ENCODE measurements around the gene ME2.

GRCh38 chr18:50989711-50990110, 110.8 kb downstream of the ME2 start:
- TF ChIP-seq EP300 (IDR thresholded peaks at IDR 0.05; ENCODE audit: low read length) (no peak), LCOR (CRISPR knock-in tag; IDR thresholded peaks at IDR 0.05) (no peak), BRF1 (IDR thresholded peaks at IDR 0.05; ENCODE audit: borderline replicate concordance, extremely low read depth, insufficient read length) (no peak), GABPA (tag; conservative IDR thresholded peaks at IDR 0.05; ENCODE audit: low read depth) (no peak)
- TF ChIP-seq, protein P1, sequence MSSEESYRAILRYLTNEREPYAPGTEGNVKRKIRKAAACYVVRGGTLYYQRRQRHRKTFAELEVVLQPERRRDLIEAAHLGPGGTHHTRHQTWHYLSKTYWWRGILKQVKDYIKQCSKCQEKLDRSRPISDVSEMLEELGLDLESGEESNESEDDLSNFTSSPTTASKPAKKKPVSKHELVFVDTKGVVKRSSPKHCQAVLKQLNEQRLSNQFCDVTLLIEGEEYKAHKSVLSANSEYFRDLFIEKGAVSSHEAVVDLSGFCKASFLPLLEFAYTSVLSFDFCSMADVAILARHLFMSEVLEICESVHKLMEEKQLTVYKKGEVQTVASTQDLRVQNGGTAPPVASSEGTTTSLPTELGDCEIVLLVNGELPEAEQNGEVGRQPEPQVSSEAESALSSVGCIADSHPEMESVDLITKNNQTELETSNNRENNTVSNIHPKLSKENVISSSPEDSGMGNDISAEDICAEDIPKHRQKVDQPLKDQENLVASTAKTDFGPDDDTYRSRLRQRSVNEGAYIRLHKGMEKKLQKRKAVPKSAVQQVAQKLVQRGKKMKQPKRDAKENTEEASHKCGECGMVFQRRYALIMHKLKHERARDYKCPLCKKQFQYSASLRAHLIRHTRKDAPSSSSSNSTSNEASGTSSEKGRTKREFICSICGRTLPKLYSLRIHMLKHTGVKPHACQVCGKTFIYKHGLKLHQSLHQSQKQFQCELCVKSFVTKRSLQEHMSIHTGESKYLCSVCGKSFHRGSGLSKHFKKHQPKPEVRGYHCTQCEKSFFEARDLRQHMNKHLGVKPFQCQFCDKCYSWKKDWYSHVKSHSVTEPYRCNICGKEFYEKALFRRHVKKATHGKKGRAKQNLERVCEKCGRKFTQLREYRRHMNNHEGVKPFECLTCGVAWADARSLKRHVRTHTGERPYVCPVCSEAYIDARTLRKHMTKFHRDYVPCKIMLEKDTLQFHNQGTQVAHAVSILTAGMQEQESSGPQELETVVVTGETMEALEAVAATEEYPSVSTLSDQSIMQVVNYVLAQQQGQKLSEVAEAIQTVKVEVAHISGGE (CRISPR knock-in tag; IDR thresholded peaks at IDR 0.05): no peak

All from K562 (cell line).